Neural cell (in vitro differentiated cells): ENCODE measurements around the gene ZC3H11A. TPM values are rescaled to one million over a fixed set of nuclear protein-coding genes. Genes with fewer than 3 reads are reported as not detected.

Source experiments
- H2AFZ ChIP-seq: fragments of 200-600, 300-800 bp; sonication (generic), shearing (Covaris generic); 2 replicates; pipeline ENCODE4 v1.6.0; 2014; ENCODE audit warnings: low read depth, mild to moderate bottlenecking, antibody characterized with exemption, low read length, moderate library complexity
- H3F3A ChIP-seq: fragments of 200-600 bp; shearing (Covaris generic); 2 replicates; pipeline ENCODE4 v1.6.1; 2016; ENCODE audit warnings: mild to moderate bottlenecking, moderate library complexity, mixed read lengths, antibody characterized with exemption, low read length; ENCODE audit not compliant: insufficient read depth, poor library complexity, severe bottlenecking
- H3K27ac ChIP-seq: fragments of 200-600, 300-800 bp; sonication (generic), shearing (Covaris generic); 2 replicates; pipeline ENCODE4 v1.5.1; 2014; ENCODE audit warnings: mild to moderate bottlenecking, low read length, moderate library complexity
- H3K27me3 ChIP-seq: fragments of 300-800, 200-600 bp; sonication (generic), shearing (Covaris generic); 2 replicates; pipeline ENCODE4 v1.6.0; 2014; ENCODE audit warnings: mild to moderate bottlenecking, low read depth, low read length, moderate library complexity; ENCODE audit not compliant: insufficient read depth
- H3K36me3 ChIP-seq: fragments of 300-800, 200-600 bp; sonication (generic), shearing (Covaris generic); 2 replicates; pipeline ENCODE4 v1.5.1; 2014; ENCODE audit warnings: mild to moderate bottlenecking, antibody characterized with exemption, low read length, moderate library complexity; ENCODE audit not compliant: insufficient read depth
- H3K4me2 ChIP-seq: fragments of 300-800, 200-600 bp; sonication (generic), shearing (Covaris generic); 2 replicates; pipeline ENCODE4 v1.6.0; 2014; ENCODE audit warnings: mild to moderate bottlenecking, low read length
- H3K4me3 ChIP-seq: fragments of 300-800, 200-600 bp; sonication (generic), shearing (Covaris generic); 2 replicates; pipeline ENCODE4 v1.5.1; 2014; ENCODE audit warnings: mild to moderate bottlenecking, low read length, moderate library complexity
- H3K79me2 ChIP-seq: fragments of 200-600 bp; shearing (Covaris generic); replicated peaks from 2 replicates; pipeline ENCODE4 v1.6.0; 2014; ENCODE audit warnings: mild to moderate bottlenecking, low read length, moderate library complexity; ENCODE audit not compliant: insufficient read depth
- H3K9ac ChIP-seq: fragments of 300-800, 200-600 bp; sonication (generic), shearing (Covaris generic); 2 replicates; pipeline ENCODE4 v1.6.1; 2016; ENCODE audit warnings: mild to moderate bottlenecking, low read length, mixed read lengths
- H3K9me2 ChIP-seq: fragments of 200-600 bp; shearing (Covaris generic); 2 replicates; pipeline ENCODE4 v1.6.1; 2016; ENCODE audit warnings: mild to moderate bottlenecking, low read length, mixed read lengths; ENCODE audit not compliant: insufficient read depth
- H3K9me3 ChIP-seq: fragments of 200-600, 300-800 bp; sonication (generic), shearing (Covaris generic); 2 replicates; pipeline ENCODE4 v1.6.1; 2016; ENCODE audit warnings: mild to moderate bottlenecking, mixed run types, low read length, moderate library complexity, mixed read lengths
- H4K20me1 ChIP-seq: fragments of 200-600 bp; shearing (Covaris generic); 2 replicates; pipeline ENCODE4 v1.6.1; 2016; ENCODE audit warnings: mild to moderate bottlenecking, mixed run types; ENCODE audit not compliant: insufficient read depth
- EP300 ChIP-seq: fragments of 450-650 bp; conservative IDR thresholded peaks from 2 replicates; pipeline ENCODE4 v1.6.1; 2014; ENCODE audit warnings: antibody characterized with exemption, mild to moderate bottlenecking, moderate library complexity; ENCODE audit not compliant: poor library complexity, severe bottlenecking
- EZH2 ChIP-seq: fragments of 200-600, 300-800 bp; shearing (Covaris generic), sonication (generic); IDR thresholded peaks from 2 replicates; pipeline ENCODE4 v1.6.1; 2014; ENCODE audit warnings: antibody characterized with exemption, low read length, borderline replicate concordance, mild to moderate bottlenecking; ENCODE audit not compliant: insufficient read depth, poor library complexity, severe bottlenecking
- MXI1 ChIP-seq: fragments of 450-650 bp; conservative IDR thresholded peaks from 2 replicates; pipeline ENCODE4 v1.6.1; 2014; ENCODE audit warnings: antibody characterized with exemption, mild to moderate bottlenecking; ENCODE audit not compliant: poor library complexity, severe bottlenecking
- POLR2AphosphoS5 ChIP-seq: IDR thresholded peaks from 2 replicates; pipeline ENCODE4 v1.6.1; 2012
- RAD21 ChIP-seq: fragments of 450-650 bp; conservative IDR thresholded peaks from 2 replicates; pipeline ENCODE4 v1.6.1; 2014; ENCODE audit warnings: antibody characterized with exemption, mild to moderate bottlenecking, moderate library complexity
- REST ChIP-seq: IDR thresholded peaks from 2 replicates; pipeline ENCODE4 v1.6.1; 2012; ENCODE audit warnings: borderline replicate concordance
- SMC3 ChIP-seq: fragments of 450-650 bp; conservative IDR thresholded peaks from 2 replicates; pipeline ENCODE4 v1.6.1; 2014; ENCODE audit warnings: antibody characterized with exemption, mild to moderate bottlenecking, moderate library complexity; ENCODE audit not compliant: poor library complexity
- TAF1 ChIP-seq: IDR thresholded peaks from 2 replicates; pipeline ENCODE4 v1.6.1; 2012; ENCODE audit warnings: low read depth
- polyA plus RNA-seq: library from polyadenylated mRNA; depleted of rRNA; stranded (reverse); fragments of >200 nt; gene quantifications from 2 replicates; pipeline ENCODE4 v1.2.3, GENCODE V29; 2014
- TF ChIP-seq, protein P1 (sequence below): fragments of 450-650 bp; IDR thresholded peaks from 2 replicates; pipeline ENCODE4 v1.5.1; 2014; ENCODE audit warnings: antibody characterized with exemption, mild to moderate bottlenecking, moderate library complexity; ENCODE audit not compliant: poor library complexity, severe bottlenecking

ZC3H11A gene
- polyA plus RNA-seq, 1 donor from 2014 or later = 210 TPM

DNA sequence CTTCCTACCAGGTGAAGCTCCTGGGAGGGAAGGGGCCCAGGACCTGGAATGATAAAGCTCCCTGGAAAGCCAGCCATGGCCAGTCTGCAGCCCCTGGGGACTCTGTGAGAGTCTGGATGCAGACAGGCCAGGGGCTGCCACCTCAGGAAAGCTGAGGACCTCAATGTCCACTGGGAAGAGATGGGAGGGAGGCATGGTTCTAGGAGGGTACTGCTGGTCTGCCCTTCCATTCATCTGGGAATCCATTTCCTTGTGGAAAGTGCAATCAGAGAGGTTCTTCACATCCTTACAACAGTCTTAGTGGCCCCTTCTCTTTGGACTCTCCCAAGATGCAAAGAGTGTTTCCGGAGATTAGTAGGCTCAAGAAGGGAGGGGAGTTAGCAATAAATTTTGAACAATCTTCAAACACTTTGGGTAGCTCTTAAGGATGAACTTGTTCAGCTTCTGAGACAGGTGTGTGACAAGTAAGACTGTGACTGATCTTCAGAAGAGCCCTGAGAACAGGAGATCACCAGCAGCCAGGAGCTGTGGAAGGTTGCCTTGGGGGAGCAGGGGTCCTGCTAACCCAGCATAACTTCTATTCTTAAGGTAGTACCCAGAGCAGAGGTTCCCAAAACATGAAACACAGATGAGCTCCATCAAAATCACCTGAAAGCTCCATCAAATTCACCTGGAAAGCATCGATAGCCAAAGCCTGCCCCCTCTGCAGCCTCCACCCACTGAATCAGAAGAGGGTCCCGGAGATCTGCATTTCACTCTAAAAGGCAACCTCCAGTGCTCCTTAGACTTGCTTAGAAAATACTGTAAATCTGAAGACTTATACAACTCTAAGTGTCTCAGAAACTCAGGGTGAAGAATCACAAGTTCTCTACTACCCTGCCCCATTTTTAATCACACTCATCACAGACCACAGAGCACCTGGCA lies 31.1 kb upstream of the ZC3H11A start:
- H3K9me3 ChIP-seq = no peaks in the 10 kb centered on the region
- no peak for TF ChIP-seq RAD21
- TF ChIP-seq SMC3 = no peak
- TF ChIP-seq, protein P1, sequence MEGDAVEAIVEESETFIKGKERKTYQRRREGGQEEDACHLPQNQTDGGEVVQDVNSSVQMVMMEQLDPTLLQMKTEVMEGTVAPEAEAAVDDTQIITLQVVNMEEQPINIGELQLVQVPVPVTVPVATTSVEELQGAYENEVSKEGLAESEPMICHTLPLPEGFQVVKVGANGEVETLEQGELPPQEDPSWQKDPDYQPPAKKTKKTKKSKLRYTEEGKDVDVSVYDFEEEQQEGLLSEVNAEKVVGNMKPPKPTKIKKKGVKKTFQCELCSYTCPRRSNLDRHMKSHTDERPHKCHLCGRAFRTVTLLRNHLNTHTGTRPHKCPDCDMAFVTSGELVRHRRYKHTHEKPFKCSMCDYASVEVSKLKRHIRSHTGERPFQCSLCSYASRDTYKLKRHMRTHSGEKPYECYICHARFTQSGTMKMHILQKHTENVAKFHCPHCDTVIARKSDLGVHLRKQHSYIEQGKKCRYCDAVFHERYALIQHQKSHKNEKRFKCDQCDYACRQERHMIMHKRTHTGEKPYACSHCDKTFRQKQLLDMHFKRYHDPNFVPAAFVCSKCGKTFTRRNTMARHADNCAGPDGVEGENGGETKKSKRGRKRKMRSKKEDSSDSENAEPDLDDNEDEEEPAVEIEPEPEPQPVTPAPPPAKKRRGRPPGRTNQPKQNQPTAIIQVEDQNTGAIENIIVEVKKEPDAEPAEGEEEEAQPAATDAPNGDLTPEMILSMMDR = no peak
- no peak for TF ChIP-seq MXI1
- no peak for TF ChIP-seq EZH2
- no peak for TF ChIP-seq REST
- no peak for TF ChIP-seq TAF1
- TF ChIP-seq EP300 = no peak
- no peak for TF ChIP-seq POLR2AphosphoS5
- no peak overlapping the region for H3K4me3 ChIP-seq
- no peak overlapping the region for H3K4me2 ChIP-seq
- H3K9ac ChIP-seq = no peak overlapping the region
- no peaks in the 10 kb centered on the region for H3K27me3 ChIP-seq
- no peaks in the 10 kb centered on the region for H3K9me2 ChIP-seq
- no peaks in the 10 kb centered on the region for H4K20me1 ChIP-seq
- H3K27ac ChIP-seq = no peak overlapping the region
- no peaks in the 10 kb centered on the region for H3K36me3 ChIP-seq
- H3K79me2 ChIP-seq = no peaks in the 10 kb centered on the region
- H3F3A ChIP-seq = no peaks in the 10 kb centered on the region
- no peak overlapping the region for H2AFZ ChIP-seq

DNA sequence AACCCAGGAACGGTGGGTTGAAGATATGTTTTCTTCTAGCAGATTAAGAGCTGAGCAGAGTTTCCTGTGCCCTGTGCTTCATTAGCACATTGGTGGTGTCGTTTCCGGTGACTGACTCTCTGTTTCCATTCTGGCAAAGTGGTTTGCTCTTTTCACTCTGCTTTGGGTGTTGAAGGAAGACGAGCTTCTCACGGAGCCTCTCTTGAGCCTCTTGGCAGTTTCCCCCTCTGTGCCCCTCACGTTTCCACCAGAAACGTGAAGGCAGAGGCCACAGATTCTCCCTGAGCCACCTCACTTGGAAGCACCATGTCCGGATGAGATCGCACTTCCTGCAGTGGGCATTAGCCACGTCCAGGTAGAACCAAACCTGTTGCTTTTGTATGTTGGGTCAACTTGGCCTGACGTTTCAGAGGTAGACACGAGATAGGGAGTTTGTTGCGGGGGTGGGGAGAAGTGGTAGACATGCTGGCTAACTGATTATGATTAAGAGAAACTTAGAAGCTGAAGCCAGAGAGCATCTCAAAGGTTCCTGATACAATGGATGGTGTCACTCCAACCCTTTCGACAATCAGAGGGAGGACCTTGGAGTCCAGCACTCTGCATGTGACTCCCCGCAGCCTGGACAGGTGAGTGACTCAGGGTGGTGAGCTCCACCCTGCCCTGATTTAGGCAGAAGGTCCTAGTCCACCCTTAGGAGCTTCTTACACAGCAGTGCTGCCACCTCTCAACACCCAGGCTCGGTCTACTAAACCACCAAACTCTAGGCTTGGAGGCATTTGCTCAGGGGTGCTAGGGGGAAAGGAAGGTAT lies 30.2 kb upstream of the ZC3H11A start, which contains the start of gene LAX1:
Gene LAX1 (plus strand): TSS at position 155 of the 809 bp plus-strand sequence. CDS start 383 bp downstream, at position 538.
- no peaks in the 10 kb centered on the region for H4K20me1 ChIP-seq
- no peaks in the 10 kb centered on the region for H3K27me3 ChIP-seq
- H3K36me3 ChIP-seq = no peaks in the 10 kb centered on the region
- no peak within 1 kb of the TSS for H2AFZ ChIP-seq
- no peaks in the 10 kb centered on the region for H3F3A ChIP-seq
- no peaks in the 10 kb centered on the region for H3K9me3 ChIP-seq
- no peaks in the 10 kb centered on the region for H3K79me2 ChIP-seq
- H3K4me2 ChIP-seq = no peak within 1 kb of the TSS
- no peak within 1 kb of the TSS for H3K27ac ChIP-seq
- TF ChIP-seq RAD21 (no peak), TAF1 (no peak), EZH2 (no peak), EP300 (no peak), MXI1 (no peak), POLR2AphosphoS5 (no peak), SMC3 (no peak)
- TF ChIP-seq, protein P1 = no peak
- H3K9ac ChIP-seq = no peak within 1 kb of the TSS
- no peaks in the 10 kb centered on the region for H3K9me2 ChIP-seq
- H3K4me3 ChIP-seq = no peak within 1 kb of the TSS
